ENCODE data around the gene PRND. TPM values are rescaled to one million over a fixed set of nuclear protein-coding genes. Genes with fewer than 3 reads are reported as not detected.
"Not testable (repeated sequence)": the region's sequence is repeated elsewhere in the genome, so short reads cannot be mapped to it uniquely, and the experiment has no call there.

Gene PRND
- polyA plus RNA-seq, 6 donors from 2014 or later, result 0.25 TPM; not detected in 5

DNA sequence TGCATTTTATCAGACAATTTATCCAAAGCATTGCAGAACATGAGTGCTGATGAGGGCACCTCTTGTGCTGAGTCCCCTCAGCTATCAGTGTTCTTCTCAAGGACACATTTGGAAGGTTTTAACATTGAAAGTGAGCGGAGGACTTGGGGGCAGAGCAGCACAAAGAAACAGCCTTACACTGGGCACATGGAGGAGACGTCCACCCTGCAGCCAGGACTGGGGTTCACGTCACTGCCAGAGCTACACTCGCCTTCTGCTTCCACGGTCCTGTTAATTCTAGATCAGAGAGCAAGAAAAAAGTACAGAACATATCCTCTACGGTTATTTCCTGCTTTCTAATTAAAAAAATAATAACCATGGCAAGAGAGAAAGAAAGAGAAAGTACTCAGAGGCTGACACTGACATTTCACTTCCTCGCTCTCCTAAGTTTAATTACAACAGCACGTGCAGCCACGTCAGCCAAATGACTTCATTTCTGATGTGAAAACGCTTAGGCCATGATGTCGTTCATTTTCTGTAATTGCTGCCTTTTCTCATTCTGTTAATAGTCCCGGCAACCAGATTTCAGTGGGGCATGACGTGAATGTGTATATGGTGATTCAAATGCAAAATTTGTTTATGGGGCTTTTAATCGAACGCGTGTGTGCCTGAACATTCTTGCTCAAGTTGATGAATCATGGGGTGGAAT lies 5.1 kb downstream of the PRND start:
- ATAC-seq (ENCODE audit: low read depth in 2 of 2), result peak; percentile 91 to 93
- H3K9me3 Mint-ChIP-seq, result no peaks in the 10 kb centered on the region
- H3K36me3 Mint-ChIP-seq, result no peaks in the 10 kb centered on the region
- peaks cover under 1 to 1% (median under 1%) of the 10 kb centered on the region in 3 donors for H3K27me3 Mint-ChIP-seq
- peak overlapping the region; percentile 36 to 92 (median 82) for H3K4me3 Mint-ChIP-seq
- peak overlapping the region; percentile 92 to 99 (median 96) for H3K27ac Mint-ChIP-seq
- peaks cover 9 to 19% (median 11%) of the 10 kb centered on the region in 3 donors for H3K4me1 Mint-ChIP-seq
- DNase-seq, result peak; percentile 77

DNA sequence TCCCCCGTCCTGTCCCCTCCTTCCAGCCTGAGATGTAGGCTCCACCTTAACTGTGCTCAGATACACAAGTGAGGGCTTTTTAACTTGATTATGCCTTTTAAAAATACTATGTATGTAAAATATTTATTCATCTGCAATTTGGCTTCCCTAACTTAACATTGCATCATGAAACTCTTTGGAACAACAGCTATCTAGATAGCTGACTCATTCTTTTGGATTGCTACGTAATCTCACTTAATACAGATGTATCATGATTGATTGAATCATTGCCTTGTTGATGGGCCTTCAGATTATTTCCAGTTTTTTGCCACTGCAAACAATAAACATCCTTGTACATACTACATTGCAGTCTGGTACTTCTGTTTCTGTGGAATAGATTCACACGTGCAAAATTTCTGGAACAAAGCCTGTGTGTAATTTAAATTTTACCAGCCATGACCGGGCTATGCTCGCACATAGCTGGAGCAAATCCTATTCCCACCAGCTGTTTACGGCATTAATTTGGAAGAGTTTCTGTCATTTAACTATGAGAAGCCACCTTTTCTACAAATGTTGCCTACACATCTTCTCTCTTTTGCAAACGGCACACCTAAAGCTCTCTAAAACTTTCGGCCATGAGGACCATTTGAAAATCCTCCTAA lies 6.5 kb downstream of the PRND start:
- ATAC-seq (ENCODE audit: low read depth in 2 of 2) (no peak), DNase-seq (no peak)
- H3K27me3 Mint-ChIP-seq, result peaks cover 11 to 15% (median 14%) of the 10 kb centered on the region in 3 donors
- peak overlapping the region in 5 of 6 donors; percentile 34 to 99 (median 78) for H3K27ac Mint-ChIP-seq
- no peaks in the 10 kb centered on the region for H3K9me3 Mint-ChIP-seq
- H3K36me3 Mint-ChIP-seq, result no peaks in the 10 kb centered on the region
- peaks cover 9 to 13% (median 11%) of the 10 kb centered on the region in 3 donors for H3K4me1 Mint-ChIP-seq
- peak overlapping the region in 3 of 8 donors; percentile 16 to 47 (median 23) for H3K4me3 Mint-ChIP-seq

DNA sequence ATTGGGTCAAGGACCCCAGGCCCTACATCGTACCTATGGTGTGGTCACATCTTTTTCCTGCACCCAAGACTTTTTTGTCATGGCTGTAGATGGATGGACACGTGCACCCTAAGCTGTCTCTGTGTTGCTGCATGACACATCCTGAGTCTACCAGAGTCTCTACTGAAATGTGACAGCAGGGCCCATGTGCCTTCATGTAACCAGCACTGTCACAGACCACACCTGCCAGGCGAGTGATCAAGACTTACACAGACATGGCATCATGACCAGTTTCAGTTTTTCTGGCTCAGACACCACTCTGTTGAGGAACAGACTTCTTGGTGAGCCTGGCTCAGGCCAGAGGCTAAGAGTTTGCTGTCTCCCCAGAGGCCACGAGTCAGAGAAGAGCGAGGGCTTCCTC lies 7.6 kb downstream of the PRND start:
- Mint-ChIP-seq H3K27ac (peak overlapping the region in 3 of 6 donors; percentile 25 to 53 (median 36)), H3K36me3 (no peaks in the 10 kb centered on the region), H3K4me3 (no peak overlapping the region), H3K9me3 (no peaks in the 10 kb centered on the region), H3K4me1 (peaks cover 9 to 13% (median 11%) of the 10 kb centered on the region in 3 donors), H3K27me3 (peaks cover 14 to 18% (median 17%) of the 10 kb centered on the region in 3 donors)
- ATAC-seq (ENCODE audit: low read depth in 2 of 2) (no peak), DNase-seq (no peak)

DNA sequence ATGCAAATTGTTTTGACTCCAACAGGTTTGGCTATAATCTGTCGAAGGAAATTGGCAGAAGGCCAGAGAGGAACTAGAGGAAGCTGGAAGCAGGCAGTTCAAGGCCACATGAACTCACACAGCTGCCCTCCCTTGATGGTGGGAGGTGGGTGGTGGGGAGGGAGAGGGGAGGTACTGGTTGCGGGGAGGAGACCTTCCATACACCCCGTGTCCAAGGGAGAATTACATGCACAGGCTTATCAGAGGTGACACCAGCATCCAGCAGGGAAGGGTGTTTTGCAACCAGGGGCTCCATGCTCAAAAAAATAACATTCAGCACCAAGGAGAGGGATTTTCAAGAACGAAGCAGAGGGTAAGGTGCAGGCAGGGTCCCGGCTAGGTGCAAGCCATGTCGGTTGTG lies 9.1 kb downstream of the PRND start:
- Mint-ChIP-seq H3K27me3 (peaks cover 17 to 24% (median 22%) of the 10 kb centered on the region in 3 donors), H3K4me1 (peaks cover 9 to 13% (median 11%) of the 10 kb centered on the region in 3 donors), H3K9me3 (no peaks in the 10 kb centered on the region), H3K4me3 (no peak overlapping the region), H3K36me3 (no peaks in the 10 kb centered on the region), H3K27ac (no peak overlapping the region)
- DNase-seq (no peak), ATAC-seq (ENCODE audit: low read depth in 2 of 2) (no peak)

DNA sequence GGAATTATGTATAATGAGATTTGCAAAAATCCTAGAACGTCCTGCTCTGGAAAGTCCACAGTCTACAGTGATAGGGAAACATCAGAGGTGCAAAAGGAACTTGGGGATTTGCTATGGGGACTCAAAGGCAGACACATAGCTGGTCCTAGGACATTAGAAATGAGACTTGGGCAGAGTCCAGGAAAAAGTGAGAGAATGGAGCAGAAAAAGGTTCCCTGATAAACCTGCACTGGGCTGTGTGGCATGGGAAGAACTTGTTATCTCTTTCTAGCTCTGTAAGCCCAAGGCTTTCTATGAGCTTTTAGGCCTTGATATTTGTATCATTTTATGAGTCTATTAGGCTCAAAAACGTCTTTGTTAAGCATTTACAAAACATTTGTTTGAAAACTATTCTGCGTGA lies 15.2 kb downstream of the PRND start:
- ATAC-seq (ENCODE audit: low read depth in 2 of 2) (no peak), DNase-seq (no peak)
- Mint-ChIP-seq H3K36me3 (no peaks in the 10 kb centered on the region), H3K27ac (peak overlapping the region in 1 of 6 donors; percentile 16), H3K4me3 (no peak overlapping the region), H3K9me3 (no peaks in the 10 kb centered on the region), H3K27me3 (peaks cover 30 to 31% (median 30%) of the 10 kb centered on the region in 3 donors), H3K4me1 (peaks cover 3 to 6% (median 5%) of the 10 kb centered on the region in 3 donors)

DNA sequence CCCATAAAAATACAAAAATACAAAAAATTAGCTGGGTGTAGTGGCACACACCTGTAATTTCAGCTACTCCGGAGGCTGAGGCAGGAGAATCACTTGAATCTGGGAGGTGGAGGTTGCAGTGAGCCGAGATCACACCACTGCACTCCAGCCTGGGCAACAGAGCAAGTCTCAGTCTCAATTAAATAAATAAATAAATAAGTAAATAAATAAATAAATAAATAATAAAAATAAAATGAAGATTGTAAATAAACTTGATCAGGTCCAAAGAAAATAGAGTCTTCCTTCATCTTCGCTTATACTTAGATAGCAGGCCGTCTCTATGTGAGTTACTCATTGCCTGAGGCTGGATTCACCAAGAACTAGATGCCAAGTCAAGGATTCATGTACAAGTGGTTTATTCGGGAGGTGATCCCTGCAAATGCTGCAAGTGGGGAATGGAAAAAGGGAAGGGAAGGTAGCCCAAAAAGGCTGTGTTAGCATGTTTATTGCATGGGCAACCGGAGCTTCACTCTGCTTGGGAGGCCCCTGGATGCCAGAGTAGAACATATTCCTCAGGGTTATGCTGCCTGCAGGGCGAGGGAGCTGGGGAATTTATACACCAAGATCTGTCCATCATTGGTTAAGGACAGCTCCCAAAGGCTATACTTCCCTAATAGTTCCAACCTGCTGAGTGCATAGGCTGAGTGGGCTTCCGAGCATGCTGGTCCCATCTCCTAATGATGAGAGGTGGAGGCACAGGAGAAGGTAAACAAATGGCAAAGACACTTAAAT lies 16.3 kb downstream of the PRND start:
- H3K36me3 Mint-ChIP-seq, result no peaks in the 10 kb centered on the region
- H3K27ac Mint-ChIP-seq, result no peak overlapping the region
- ATAC-seq (ENCODE audit: low read depth in 2 of 2) (no peak), DNase-seq (no peak)
- no peaks in the 10 kb centered on the region for H3K9me3 Mint-ChIP-seq
- H3K4me3 Mint-ChIP-seq, result no peak overlapping the region
- peaks cover 18 to 20% (median 19%) of the 10 kb centered on the region in 3 donors for H3K27me3 Mint-ChIP-seq
- peaks cover 3 to 6% (median 5%) of the 10 kb centered on the region in 3 donors for H3K4me1 Mint-ChIP-seq

DNA sequence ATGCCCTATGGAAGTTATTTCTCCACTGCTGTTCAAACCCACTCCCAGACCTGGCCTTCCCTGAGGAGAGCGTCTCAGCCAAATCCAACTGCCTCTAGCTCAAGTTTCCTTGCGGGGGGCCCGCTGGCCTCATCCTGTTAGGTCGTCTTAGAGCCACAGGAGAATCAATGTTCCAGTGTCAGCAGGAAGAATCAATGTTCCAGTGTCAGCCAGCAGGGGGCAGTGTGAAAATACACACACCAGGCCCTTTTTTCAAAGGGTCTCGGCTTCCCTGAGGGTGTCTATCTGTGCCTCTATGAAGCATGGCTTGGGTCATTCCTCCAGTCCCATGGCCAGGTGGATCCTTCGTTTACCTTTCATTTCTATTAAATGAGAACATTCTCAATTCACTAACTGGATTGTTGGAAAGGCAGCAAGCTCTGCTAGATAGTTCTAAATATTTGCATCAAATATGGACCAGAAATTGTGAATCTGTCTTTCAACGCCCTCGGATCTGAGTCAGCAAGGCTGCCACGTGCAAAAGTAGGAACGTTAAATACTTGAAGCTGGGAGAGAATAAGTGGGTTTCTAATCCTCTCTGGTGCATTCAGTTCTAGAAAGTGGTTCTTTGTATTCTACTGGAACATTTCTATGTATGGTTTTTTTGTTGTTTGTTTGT lies 19.2 kb downstream of the PRND start:
- H3K4me3 Mint-ChIP-seq, result no peak overlapping the region
- H3K27me3 Mint-ChIP-seq, result peaks cover 9 to 14% (median 9%) of the 10 kb centered on the region in 3 donors
- H3K9me3 Mint-ChIP-seq, result no peaks in the 10 kb centered on the region

DNA sequence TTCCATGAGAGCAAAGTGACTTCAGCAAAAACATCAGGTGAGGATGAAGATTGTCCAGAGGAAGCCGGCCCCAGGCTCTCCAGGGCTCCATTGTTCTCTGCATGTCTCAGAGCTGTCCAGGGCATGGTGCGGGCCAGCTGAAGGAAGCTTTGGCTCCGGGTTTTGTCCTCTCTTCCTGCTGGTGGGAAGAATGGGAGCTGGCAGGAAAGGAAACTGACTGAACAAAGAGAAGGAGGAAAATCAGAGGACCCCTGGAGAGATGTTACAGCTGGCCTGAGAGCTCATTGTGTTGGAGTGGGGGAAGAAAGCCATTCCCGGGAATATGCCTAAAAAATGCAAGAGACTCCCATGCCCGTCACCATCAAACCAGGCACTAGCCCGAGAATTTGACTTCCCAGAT lies 27.1 kb downstream of the PRND start:
- no peaks in the 10 kb centered on the region for H3K36me3 Mint-ChIP-seq
- peak overlapping the region in 1 of 8 donors; percentile 44 for H3K4me3 Mint-ChIP-seq
- H3K4me1 Mint-ChIP-seq, result no peaks in the 10 kb centered on the region
- peak overlapping the region in 1 of 6 donors; percentile 9 for H3K27ac Mint-ChIP-seq
- peaks cover 0 to 5% (median 0%) of the 10 kb centered on the region in 7 donors for H3K9me3 Mint-ChIP-seq
- ATAC-seq (ENCODE audit: low read depth in 2 of 2) (no peak), DNase-seq (no peak)
- peaks cover 0 to 10% (median 6%) of the 10 kb centered on the region in 3 donors for H3K27me3 Mint-ChIP-seq

More for the DNA sequence above, 19.2 kb downstream of the PRND start:
- H3K27ac Mint-ChIP-seq, result peak overlapping the region in 3 of 6 donors; percentile 6 to 30 (median 21)
- DNase-seq (peak; percentile 62), ATAC-seq (ENCODE audit: low read depth in 2 of 2) (peak; percentile 55 to 64)
- no peaks in the 10 kb centered on the region for H3K36me3 Mint-ChIP-seq
- H3K4me1 Mint-ChIP-seq, result peaks cover 3 to 6% (median 5%) of the 10 kb centered on the region in 3 donors

DNA sequence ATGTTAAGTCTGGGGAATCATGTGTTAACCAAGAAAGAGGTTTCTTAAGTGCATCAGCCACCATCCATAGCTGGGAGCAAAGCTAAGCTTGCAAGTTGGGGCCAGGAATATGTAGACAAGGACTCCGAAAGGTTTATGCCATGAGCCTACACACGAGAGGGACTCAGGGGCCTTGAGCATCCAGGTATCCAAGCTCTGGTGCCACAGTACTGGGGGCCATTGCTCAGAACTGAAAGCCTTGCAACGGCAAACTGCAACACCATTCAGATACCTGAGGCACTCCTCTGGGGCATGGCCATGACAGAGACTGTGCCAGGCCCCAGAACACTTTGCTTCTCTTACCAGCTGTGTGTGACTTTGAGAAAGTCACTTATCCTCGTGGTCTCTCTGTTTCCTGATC lies 27.6 kb downstream of the PRND start:
- no peaks in the 10 kb centered on the region for H3K36me3 Mint-ChIP-seq
- H3K4me1 Mint-ChIP-seq, result no peaks in the 10 kb centered on the region
- ATAC-seq (ENCODE audit: low read depth in 2 of 2), result no peak
- no peak overlapping the region for H3K27ac Mint-ChIP-seq
- H3K27me3 Mint-ChIP-seq, result peaks cover 0 to 10% (median 6%) of the 10 kb centered on the region in 3 donors
- peaks cover 0 to 5% (median 0%) of the 10 kb centered on the region in 7 donors for H3K9me3 Mint-ChIP-seq
- no peak overlapping the region for H3K4me3 Mint-ChIP-seq
- DNase-seq, result no peak

DNA sequence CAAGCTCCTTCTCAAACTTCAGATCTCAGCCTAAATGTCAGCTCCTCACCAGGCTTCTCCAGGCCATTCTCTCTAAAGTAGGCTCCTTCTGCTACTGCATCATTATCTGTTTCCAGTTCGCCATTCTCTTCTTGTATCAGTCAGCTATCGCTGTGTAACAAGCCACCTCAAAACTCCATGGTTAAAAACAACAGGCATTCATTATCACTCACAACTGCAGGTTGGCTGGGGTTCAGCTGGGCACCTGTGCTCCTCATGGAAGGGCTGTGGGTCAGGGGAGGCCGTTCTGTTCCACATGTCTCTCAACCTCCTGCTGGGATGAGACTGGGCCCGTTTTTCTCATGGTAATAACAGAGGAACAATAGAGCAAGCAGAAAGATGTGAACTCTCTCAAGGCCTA lies 28.7 kb downstream of the PRND start:
- H3K4me3 Mint-ChIP-seq, result no peak overlapping the region
- no peak for ATAC-seq (ENCODE audit: low read depth in 2 of 2)

DNA sequence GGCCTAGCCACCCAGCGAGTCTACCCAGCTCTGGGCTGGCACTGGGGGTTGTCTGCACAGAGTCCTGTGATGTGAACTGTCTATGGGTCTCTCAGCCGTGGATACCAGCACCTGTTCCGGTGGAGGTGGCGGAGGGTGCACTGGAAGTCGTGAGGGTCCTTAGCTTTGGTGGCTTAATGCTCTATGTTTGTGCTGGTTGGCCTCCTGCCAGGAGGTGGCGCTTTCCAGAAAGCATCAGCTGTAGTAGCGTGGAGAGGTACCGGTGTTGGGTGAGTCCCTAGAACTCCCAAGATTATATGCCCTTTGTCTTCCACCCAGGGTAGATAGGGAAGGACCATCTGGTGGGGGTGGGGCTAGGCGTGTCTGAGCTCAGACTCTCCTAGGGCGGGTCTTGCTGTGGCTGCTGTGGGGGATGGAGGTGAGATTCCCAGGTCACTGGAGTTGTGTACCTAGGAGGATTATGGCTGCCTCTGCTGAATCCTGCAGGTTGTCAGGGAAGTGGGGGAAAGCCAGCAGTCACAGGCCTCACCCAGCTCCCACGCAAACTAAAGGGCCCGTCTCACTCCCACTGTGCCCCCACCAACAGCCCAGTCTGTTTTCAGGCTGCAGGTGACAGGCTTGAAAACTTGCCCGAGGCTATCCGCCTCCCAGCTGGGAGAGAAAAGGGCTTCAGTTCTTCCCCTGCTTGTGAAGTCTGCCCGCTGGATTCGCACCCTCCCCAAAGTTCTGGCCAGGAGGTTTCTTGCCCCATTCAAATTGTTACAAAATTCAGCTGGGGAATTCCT lies 37.6 kb downstream of the PRND start:
- ATAC-seq (ENCODE audit: low read depth in 2 of 2); H3K9me3 Mint-ChIP-seq; H3K27me3 Mint-ChIP-seq; H3K36me3 Mint-ChIP-seq: not testable (repeated sequence)
- peak overlapping the region in 4 of 8 donors; percentile 50 to 78 (median 52) for H3K4me3 Mint-ChIP-seq
- H3K27ac Mint-ChIP-seq, result peak overlapping the region in 1 of 6 donors; percentile 45
- peak; percentile 25 for DNase-seq
- peaks cover 4 to 16% (median 14%) of the 10 kb centered on the region in 3 donors for H3K4me1 Mint-ChIP-seq

More for the DNA sequence above, 28.7 kb downstream of the PRND start:
- H3K9me3 Mint-ChIP-seq, result peaks cover 0 to 5% (median 0%) of the 10 kb centered on the region in 7 donors
- no peak for DNase-seq
- H3K27ac Mint-ChIP-seq, result no peak overlapping the region
- H3K4me1 Mint-ChIP-seq, result no peaks in the 10 kb centered on the region
- H3K27me3 Mint-ChIP-seq, result peaks cover 0 to 10% (median 6%) of the 10 kb centered on the region in 3 donors
- H3K36me3 Mint-ChIP-seq, result no peaks in the 10 kb centered on the region

DNA sequence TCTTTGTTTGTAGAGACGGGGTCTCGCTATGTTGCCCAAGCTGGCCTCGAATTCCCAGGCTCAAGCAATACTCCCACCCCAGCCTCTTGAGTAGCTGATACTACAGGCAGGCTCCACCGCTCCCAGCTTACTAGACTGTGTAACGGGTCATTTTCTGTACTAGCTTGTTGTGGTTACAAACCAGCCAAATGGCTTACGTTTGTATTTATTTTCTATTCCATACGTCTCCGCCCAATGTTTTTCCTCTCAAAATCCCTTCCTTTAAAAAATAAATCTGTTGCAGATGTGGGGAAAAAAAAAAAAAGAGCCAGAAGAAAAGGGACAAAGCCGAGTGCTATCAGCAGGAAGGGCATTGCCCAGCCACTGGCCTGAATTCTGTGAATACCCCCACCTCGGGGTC lies 41.6 kb downstream of the PRND start:
- Mint-ChIP-seq H3K36me3 (no peaks in the 10 kb centered on the region), H3K27me3 (peaks cover 0 to 7% (median 6%) of the 10 kb centered on the region in 3 donors), H3K4me3 (peak overlapping the region in 1 of 8 donors; percentile 36), H3K9me3 (no peaks in the 10 kb centered on the region), H3K4me1 (peaks cover 14 to 43% (median 34%) of the 10 kb centered on the region in 3 donors), H3K27ac (peak overlapping the region in 2 of 6 donors; percentile 36 to 66)
- no peak for ATAC-seq (ENCODE audit: low read depth in 2 of 2)
- DNase-seq, result no peak
